HG03558 (cell line): ENCODE measurements around the gene BICD2.
"Not testable (repeated sequence)": the region's sequence is repeated elsewhere in the genome, so short reads cannot be mapped to it uniquely, and the experiment has no call there.

Experiments used
- ATAC-seq: cut with Tn5 transposase; IDR thresholded peaks from one replicate; pipeline ENCODE4 v1.9.1; 2021; ENCODE audit warnings: moderate number of reproducible peaks; ENCODE audit not compliant: unreplicated experiment; ENCODE audit errors: extremely low read depth

The BICD2 gene

GRCh38 chr9:92764381-92764987 lies at the start of gene BICD2:
BICD2 (minus strand) TSS chr9:92764833; CDS start chr9:92764744, 89 bp downstream.
- ATAC-seq: peak; percentile 86

GRCh38 chr9:92809629-92810326 lies 45.1 kb upstream of the BICD2 start:
- not testable (repeated sequence) for ATAC-seq

- ATAC-seq: no peak
Observed at GRCh38 chr9:92808726-92809451, 44.3 kb upstream of the BICD2 start.

GRCh38 chr9:92807757-92808725 lies 43.4 kb upstream of the BICD2 start:
- ATAC-seq: no peak

GRCh38 chr9:92807031-92807756 lies 42.6 kb upstream of the BICD2 start:
- no peak for ATAC-seq

- ATAC-seq: no peak
Observed at GRCh38 chr9:92804727-92805126, 40.1 kb upstream of the BICD2 start.

GRCh38 chr9:92798358-92798757 lies 33.7 kb upstream of the BICD2 start:
- no peak for ATAC-seq

- not testable (repeated sequence) for ATAC-seq
Observed at GRCh38 chr9:92796337-92796804, 31.7 kb upstream of the BICD2 start.

GRCh38 chr9:92795598-92796336 lies 31.1 kb upstream of the BICD2 start:
- no peak for ATAC-seq

GRCh38 chr9:92795000-92795399 lies 30.4 kb upstream of the BICD2 start:
- no peak for ATAC-seq

GRCh38 chr9:92794426-92794825 lies 29.8 kb upstream of the BICD2 start:
- ATAC-seq: no peak

- ATAC-seq: no peak
Observed at GRCh38 chr9:92790542-92791527, 26.2 kb upstream of the BICD2 start.

GRCh38 chr9:92786298-92786697 lies 21.7 kb upstream of the BICD2 start:
- ATAC-seq: no peak

- no peak for ATAC-seq
Observed at GRCh38 chr9:92781899-92782298, 17.3 kb upstream of the BICD2 start.

GRCh38 chr9:92780206-92780605 lies 15.6 kb upstream of the BICD2 start:
- ATAC-seq: no peak

- no peak for ATAC-seq
Observed at GRCh38 chr9:92775466-92775865, 10.8 kb upstream of the BICD2 start.

GRCh38 chr9:92774274-92774673 lies 9.6 kb upstream of the BICD2 start:
- ATAC-seq: no peak

GRCh38 chr9:92773810-92774209 lies 9.2 kb upstream of the BICD2 start:
- ATAC-seq: no peak
